ENCODE measurements around the gene PLA2G1B. TPM values are rescaled to one million over a fixed set of nuclear protein-coding genes. Genes with fewer than 3 reads are reported as not detected.
"Not testable (repeated sequence)": the region's sequence is repeated elsewhere in the genome, so short reads cannot be mapped to it uniquely, and the experiment has no call there.

The PLA2G1B gene
- total RNA-seq, 1 donor from 2014 or later = not detected

- intact Hi-C loops (cut with DNase I) = no loop called here
- ATAC-seq = peak; percentile 86
- peak; percentile 82 for DNase-seq (ENCODE audit: low spot score)
Measured at GRCh38 chr12:120361506-120362208, 34.1 kb upstream of the PLA2G1B start.

GRCh38 chr12:120359128-120359527, 31.5 kb upstream of the PLA2G1B start:
- DNase-seq (ENCODE audit: low spot score) (no peak), ATAC-seq (no peak)
- intact Hi-C loops (cut with DNase I) = loop anchor here (5.0 kb wide), 1 partner anchor 73 kb away; no protein-coding TSS in a partner anchor

- ATAC-seq (no peak), DNase-seq (ENCODE audit: low spot score) (no peak)
- intact Hi-C loops (cut with DNase I) = loop anchor here (5.0 kb wide), 1 partner anchor 74 kb away; no protein-coding TSS in a partner anchor
Measured at GRCh38 chr12:120358412-120359100, 31.0 kb upstream of the PLA2G1B start.

GRCh38 chr12:120357104-120357503, 29.5 kb upstream of the PLA2G1B start:
- DNase-seq (ENCODE audit: low spot score) (no peak), ATAC-seq (no peak)
- intact Hi-C loops (cut with DNase I) = loop anchor here (5.0 kb wide), 1 partner anchor 75 kb away; no protein-coding TSS in a partner anchor

GRCh38 chr12:120356567-120357030, 29.0 kb upstream of the PLA2G1B start:
- intact Hi-C loops (cut with DNase I) = loop anchor here (5.0 kb wide), 1 partner anchor 76 kb away; no protein-coding TSS in a partner anchor
- ATAC-seq (peak; percentile 88), DNase-seq (ENCODE audit: low spot score) (peak; percentile 87)

- DNase-seq (ENCODE audit: low spot score) (no peak), ATAC-seq (no peak)
- intact Hi-C loops (cut with DNase I) = no loop called here
Measured at GRCh38 chr12:120353556-120354317, 26.2 kb upstream of the PLA2G1B start.

GRCh38 chr12:120353136-120353535, 25.6 kb upstream of the PLA2G1B start:
- intact Hi-C loops (cut with DNase I) = no loop called here
- DNase-seq (ENCODE audit: low spot score) (no peak), ATAC-seq (no peak)

GRCh38 chr12:120352117-120352516, 24.5 kb upstream of the PLA2G1B start:
- intact Hi-C loops (cut with DNase I) = no loop called here
- DNase-seq (ENCODE audit: low spot score) (no peak), ATAC-seq (no peak)

- intact Hi-C loops (cut with DNase I) = no loop called here
- no peak for DNase-seq (ENCODE audit: low spot score)
- peak; percentile 42 for ATAC-seq
Measured at GRCh38 chr12:120350576-120351350, 23.2 kb upstream of the PLA2G1B start.

- intact Hi-C loops (cut with DNase I) = no loop called here
- DNase-seq (ENCODE audit: low spot score) (no peak), ATAC-seq (no peak)
Measured at GRCh38 chr12:120347766-120348165, 20.2 kb upstream of the PLA2G1B start.

- ATAC-seq (no peak), DNase-seq (ENCODE audit: low spot score) (no peak)
- intact Hi-C loops (cut with DNase I) = no loop called here
Measured at GRCh38 chr12:120346681-120347080, 19.1 kb upstream of the PLA2G1B start.

GRCh38 chr12:120346031-120346430, 18.5 kb upstream of the PLA2G1B start:
- ATAC-seq = no peak
- DNase-seq (ENCODE audit: low spot score) = no peak
- intact Hi-C loops (cut with DNase I) = no loop called here

- intact Hi-C loops (cut with DNase I) = no loop called here
- DNase-seq (ENCODE audit: low spot score) (no peak), ATAC-seq (no peak)
Measured at GRCh38 chr12:120343692-120344091, 16.1 kb upstream of the PLA2G1B start.

- ATAC-seq = no peak
- intact Hi-C loops (cut with DNase I) = no loop called here
Measured at GRCh38 chr12:120343039-120343537, 15.5 kb upstream of the PLA2G1B start.

GRCh38 chr12:120342175-120343038, 14.8 kb upstream of the PLA2G1B start:
- no peak for DNase-seq (ENCODE audit: low spot score)
- ATAC-seq = peak; percentile 68
- intact Hi-C loops (cut with DNase I) = no loop called here

More at GRCh38 chr12:120343039-120343537, 15.5 kb upstream of the PLA2G1B start:
- DNase-seq (ENCODE audit: low spot score) = no peak

GRCh38 chr12:120339256-120339655, 11.7 kb upstream of the PLA2G1B start:
- ATAC-seq (no peak), DNase-seq (ENCODE audit: low spot score) (no peak)
- intact Hi-C loops (cut with DNase I) = no loop called here

GRCh38 chr12:120337730-120338129, 10.2 kb upstream of the PLA2G1B start:
- ATAC-seq = no peak
- no peak for DNase-seq (ENCODE audit: low spot score)
- intact Hi-C loops (cut with DNase I) = no loop called here

GRCh38 chr12:120336392-120336791, 8.8 kb upstream of the PLA2G1B start:
- intact Hi-C loops (cut with DNase I); ATAC-seq; DNase-seq (ENCODE audit: low spot score): not testable (repeated sequence)
